SHP77 treated with DMSO at 0.1 percent for 48 hours (cell line): ENCODE data around the gene HMOX2.

Experiments
- DNase-seq: peaks from one replicate; lab custom pipeline; 2025; lab: John Stamatoyannopoulos, UW

Gene HMOX2

DNA sequence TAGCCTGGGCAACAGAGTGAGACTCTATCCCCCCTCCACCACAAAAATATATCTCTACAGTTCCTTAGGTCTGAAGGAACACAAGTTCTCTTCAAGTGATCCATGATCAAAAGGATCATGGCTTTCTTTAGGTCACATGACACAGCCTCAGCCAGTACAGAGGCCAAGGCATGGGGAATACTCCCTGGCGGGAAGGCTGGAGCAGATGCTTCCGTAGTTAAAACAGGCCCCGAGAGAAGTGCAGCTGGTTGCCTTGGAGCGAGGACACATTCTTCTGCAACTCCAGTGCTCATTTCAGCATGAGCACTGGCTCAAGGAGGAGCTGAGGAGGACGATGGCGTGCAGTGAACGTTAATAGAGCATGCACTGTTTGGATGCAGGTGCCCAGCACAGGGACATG is 48.9 kb downstream of the HMOX2 start:
- DNase-seq, result no peak

- no peak for DNase-seq
Observed at GRCh38 chr16:4525634-4526277, 49.6 kb downstream of the HMOX2 start.

GRCh38 chr16:4529085-4530060 is 53.2 kb downstream of the HMOX2 start:
- no peak for DNase-seq

- DNase-seq, result no peak
Observed at GRCh38 chr16:4531811-4532210, 55.6 kb downstream of the HMOX2 start.

- DNase-seq, result no peak
Observed at GRCh38 chr16:4532238-4532637, 56.0 kb downstream of the HMOX2 start.

GRCh38 chr16:4533490-4533889 is 57.3 kb downstream of the HMOX2 start:
- no peak for DNase-seq

DNA sequence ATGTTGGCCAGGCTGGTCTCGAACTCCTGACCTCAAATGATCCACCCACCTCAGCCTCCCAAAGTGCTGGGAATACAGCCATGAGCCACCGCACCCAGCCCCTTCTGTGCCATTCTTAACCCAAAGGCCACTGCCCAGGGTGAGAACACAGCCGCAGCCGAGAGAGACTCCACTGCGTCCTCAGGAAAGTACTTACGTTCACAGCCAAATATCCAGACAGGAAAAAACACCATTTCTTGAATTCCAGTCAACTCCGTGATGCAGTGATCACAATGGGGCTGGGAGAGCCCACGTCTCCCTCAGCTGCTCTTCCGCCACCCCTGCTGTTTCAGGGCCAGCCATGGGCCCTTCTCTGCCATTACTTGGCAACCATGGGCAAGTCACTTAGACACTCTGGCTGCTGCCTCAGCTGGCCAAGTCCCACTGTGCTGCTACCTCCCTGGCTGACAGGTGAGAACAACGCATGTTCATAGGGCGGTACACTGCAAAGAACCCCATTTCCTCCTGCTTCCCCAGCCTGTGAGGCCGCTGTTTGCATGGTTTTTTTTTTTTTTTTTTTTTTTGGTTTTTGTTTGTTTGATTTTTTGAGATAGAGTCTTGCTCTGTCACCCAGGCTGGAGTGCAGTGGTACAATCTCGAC is 58.1 kb downstream of the HMOX2 start:
- DNase-seq, result no peak

- DNase-seq, result no peak
Observed at GRCh38 chr16:4535627-4536108, 59.5 kb downstream of the HMOX2 start.

GRCh38 chr16:4536391-4537106 is 60.4 kb downstream of the HMOX2 start:
- DNase-seq, result no peak

- DNase-seq, result no peak
Observed at GRCh38 chr16:4537376-4538343, 61.5 kb downstream of the HMOX2 start.

DNA sequence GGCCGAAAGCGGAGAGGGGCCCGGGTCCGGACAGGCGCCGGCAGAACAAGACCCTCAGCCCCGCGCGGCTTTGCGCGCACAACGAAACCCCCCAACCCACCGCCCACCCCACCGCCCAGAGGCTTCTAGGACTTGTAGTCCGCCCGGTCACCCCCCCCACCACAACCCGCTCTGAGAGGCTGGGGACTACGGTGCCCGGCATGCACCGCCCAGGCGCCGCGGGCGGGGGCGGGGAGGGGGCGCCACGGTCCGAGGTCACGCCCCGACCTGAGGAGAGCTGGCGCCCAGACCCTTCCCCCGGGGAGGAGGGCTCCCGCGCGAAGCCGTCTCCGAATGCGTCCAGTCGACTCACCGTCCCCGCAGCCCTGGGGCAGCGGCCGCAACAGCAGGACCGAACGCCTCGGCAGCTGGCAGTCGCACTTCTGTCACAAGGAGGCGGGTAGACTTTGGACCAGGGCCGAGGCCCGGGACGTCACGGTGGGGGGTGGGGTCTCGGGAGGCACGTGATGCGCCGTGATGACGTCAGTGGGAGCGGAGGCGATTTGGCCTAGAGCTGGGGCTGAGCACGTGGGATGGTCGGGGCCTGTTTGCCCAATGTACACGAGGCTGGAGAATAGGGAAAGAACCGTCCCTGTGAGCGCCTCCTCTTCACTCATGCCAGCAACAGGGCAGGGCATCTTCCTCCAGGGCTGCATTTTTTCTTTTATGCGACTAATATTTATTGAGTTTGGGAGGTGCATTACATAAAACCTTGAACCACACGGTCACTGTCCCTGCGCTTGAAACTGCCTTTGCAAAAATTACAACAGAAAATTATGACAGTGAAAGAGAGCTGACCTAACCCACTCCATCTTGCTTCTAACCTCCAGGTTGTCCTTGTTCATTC is 62.4 kb downstream of the HMOX2 start, which contains the start of gene CDIP1:
TSS of gene CDIP1 (minus strand) at position 424 of the 886 bp plus-strand sequence. CDS start 24,643 bp downstream, outside the sequence.
- DNase-seq, result peak; percentile 78

GRCh38 chr16:4539716-4540284 is 63.6 kb downstream of the HMOX2 start:
- no peak for DNase-seq

DNA sequence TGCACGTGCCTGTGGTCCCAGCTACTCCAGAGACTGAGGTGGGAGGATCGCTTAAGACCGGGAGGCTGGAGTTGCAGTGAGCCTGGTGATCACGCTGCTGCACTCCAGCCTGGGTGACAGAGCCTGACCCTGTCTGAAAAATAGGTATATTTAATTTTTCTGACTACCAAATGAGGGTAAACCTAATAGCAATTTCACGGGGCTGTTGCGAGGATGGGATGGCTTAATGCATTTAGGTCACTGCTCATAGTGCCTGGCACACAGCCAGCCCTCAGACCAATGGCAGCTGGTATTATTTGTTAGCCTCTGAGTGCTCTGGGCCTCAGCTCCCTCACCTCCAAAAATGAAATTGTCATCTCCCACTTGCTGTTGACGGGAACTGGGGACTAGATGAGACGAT is 68.3 kb downstream of the HMOX2 start:
- DNase-seq, result peak; percentile 55

DNA sequence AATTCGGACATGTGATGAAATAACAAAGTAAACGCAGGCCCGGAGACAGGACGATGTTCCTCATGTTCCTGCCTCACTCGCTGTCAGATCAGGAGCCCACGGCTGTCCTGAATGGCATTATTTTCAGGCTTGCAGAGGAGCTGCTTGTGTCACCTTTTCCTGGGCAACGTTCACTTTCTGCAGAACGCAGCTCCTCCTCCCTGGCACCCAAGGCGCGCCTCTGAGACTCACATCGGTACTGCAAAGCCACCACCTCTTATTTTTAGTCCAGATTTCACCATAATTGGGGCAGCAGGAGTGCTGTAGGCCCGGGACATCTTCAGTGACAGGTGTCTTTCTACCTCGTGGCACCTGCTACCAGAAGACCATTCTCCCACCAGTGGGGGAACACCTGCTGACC is 71.9 kb downstream of the HMOX2 start:
- DNase-seq, result no peak

DNA sequence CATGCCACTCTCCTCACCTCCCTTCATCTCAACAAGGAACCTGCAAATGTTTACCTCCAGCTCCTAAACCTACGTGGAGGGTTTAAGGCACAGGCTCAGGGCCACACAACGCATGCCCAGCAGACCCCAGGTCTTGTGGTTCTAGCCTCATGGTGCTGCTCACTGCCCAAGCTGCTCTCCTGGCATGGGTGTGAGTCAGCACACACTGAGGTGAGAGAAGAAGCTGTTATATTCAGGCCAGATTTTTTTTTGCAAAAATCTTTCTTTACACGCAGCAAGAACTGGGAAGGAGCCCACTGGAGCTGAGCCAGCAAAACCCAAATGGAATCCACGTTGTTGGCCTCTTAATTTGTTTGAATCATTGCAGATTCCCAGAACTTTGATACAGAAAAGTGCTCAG is 74.4 kb downstream of the HMOX2 start:
- DNase-seq, result no peak

DNA sequence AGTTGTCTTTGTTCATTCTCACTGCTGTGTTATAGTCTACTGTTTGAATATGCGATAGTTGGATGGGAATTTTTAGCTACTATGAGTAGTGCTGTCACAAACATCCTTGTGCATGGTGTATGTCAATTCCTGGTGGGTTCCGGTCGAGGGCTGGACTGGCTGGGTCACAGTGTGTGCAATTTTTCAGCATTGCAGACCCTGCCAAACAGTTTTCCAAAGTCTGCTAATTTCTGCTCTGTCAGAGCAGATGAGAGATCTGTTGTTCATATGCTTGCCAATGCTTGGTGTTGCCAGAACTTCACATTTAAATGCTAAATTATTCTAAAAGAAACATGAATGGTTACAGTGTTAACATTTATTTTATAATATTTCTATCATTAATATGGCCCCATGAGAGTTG is 76.3 kb downstream of the HMOX2 start:
- DNase-seq, result no peak

DNA sequence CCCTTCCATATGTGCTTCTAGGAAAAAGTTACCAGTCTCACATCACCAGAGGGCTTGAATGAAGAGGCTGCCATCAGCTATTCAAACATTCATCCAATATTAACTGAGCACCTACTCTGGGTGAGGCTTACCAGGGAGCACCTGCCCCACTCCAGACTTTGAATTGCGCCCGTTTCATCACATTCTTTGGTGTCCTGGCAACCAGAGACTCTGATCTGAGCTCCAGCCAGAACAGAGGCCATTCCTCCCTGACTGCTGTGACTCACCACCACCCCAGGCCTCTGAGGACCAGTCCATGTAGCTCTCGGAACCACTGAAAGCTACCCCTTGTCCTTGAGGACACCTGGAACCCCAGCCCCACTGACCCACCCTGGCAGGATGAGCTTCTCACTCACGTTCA is 79.9 kb downstream of the HMOX2 start, which contains the start of gene C16orf96:
TSS of gene C16orf96 (plus strand) at position 229 of the 400 bp plus-strand sequence. CDS start at position 379, 150 bp downstream.
- DNase-seq, result no peak

DNA sequence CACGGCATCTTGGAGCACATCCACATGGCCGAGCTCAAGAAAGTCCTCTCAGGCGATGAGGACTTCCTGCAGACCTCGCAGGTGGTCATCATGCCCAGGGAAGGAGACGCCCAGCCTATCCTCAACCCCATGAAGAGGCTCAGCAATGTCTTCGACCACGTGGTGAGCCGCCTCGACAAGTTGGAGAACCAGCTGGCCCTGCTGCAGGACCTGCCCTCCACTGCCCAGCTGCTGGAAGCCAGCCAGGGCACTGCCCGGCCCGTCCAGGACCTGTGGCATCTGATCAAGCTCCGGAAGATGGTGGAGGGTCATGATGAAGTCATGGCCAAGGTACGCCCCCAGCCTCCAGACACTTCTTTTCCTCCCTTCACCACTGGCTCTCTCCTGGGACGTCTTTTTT is 80.4 kb downstream of the HMOX2 start:
- DNase-seq, result no peak

- no peak for DNase-seq
Observed at GRCh38 chr16:4557973-4558372, 81.8 kb downstream of the HMOX2 start.
